ENCODE data around the gene IRF8. TPM values are rescaled to one million over a fixed set of nuclear protein-coding genes. Genes with fewer than 3 reads are reported as not detected.

Gene IRF8, protein sequence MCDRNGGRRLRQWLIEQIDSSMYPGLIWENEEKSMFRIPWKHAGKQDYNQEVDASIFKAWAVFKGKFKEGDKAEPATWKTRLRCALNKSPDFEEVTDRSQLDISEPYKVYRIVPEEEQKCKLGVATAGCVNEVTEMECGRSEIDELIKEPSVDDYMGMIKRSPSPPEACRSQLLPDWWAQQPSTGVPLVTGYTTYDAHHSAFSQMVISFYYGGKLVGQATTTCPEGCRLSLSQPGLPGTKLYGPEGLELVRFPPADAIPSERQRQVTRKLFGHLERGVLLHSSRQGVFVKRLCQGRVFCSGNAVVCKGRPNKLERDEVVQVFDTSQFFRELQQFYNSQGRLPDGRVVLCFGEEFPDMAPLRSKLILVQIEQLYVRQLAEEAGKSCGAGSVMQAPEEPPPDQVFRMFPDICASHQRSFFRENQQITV
- 0.27 to 1.1 TPM (median 0.29 TPM) in 5 replicates for total RNA-seq (2022; extraction: Qiagen RNA extraction; ENCODE audit: low read depth)

DNA sequence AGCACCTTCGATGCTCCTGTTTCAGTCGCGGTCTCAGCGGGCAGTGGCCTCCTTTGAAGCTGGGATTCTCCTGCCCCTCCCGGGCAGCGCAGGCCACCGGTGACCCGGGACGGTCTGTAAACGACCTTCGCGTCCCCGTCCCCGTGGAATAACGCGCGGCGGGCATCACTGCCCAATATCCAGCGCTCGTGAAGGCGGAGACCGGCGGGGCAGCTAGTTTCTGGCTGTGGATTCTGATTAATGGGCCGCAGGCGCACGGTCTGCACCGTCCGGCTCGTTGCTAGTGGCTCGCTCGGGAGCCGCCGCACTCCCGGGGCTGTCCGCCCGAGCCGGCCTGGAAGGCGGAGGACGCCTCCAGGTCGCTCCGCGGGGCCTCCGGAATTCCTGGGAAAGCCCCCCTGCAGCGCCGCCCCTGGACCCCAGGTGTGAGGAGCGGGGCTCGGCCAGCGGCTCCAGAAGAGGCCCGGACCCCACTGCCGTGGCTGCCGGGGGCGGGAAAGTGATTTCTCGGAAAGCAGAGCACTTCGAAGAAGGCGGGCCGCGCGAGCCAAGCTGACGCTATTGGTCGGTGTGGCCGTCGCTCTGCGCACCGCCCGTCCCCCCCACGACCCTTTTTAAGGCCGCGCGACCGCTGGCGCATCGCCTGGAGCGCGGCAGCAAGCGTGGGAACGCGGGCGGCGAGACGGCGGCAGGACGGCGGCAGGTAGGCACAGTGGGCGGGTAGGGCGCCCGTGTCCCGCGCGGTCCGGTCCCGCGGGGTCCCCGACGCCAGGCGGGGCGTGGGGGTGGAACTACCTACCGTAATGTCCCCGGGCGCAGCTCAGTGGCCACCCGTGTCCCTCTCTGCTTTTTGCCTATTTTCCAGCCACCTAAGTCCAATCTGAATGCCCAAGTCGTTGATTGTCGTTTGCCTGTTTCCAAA, at the start of gene IRF8:
Gene IRF8, plus strand, starts transcription at position 642 of the 922 bp plus-strand sequence. CDS start 3,854 bp downstream, outside the sequence.

Other genes with a start within 250 kb of the IRF8 start
- gene GINS2, start 210.2 kb upstream of the IRF8 start, total RNA-seq (2022; extraction: Qiagen RNA extraction; ENCODE audit: low read depth) = 29.3 to 31.9 TPM (median 31.3 TPM) in 5 replicates
- 12.2 to 16.5 TPM (median 15.1 TPM) in 5 replicates for gene C16orf74, start 148.1 kb upstream of the IRF8 start, total RNA-seq (2022; extraction: Qiagen RNA extraction; ENCODE audit: low read depth)
- gene EMC8, start 99.6 kb upstream of the IRF8 start, total RNA-seq (2022; extraction: Qiagen RNA extraction; ENCODE audit: low read depth) = 53.3 to 75.5 TPM (median 70.1 TPM) in 5 replicates
- gene COX4I1, start 99.5 kb upstream of the IRF8 start, total RNA-seq (2022; extraction: Qiagen RNA extraction; ENCODE audit: low read depth) = 761 to 794 TPM (median 776 TPM) in 5 replicates

Data from A549 treated with DMSO at 1 μM for 4 hours (cell line).